Measurements from ENCODE around the gene SMOC2.

GRCh38 chr6:168608113-168608400, 167.1 kb downstream of the SMOC2 start:
- no peak for TF ChIP-seq GATA2 (IDR thresholded peaks at IDR 0.05; ENCODE audit: low read depth, low read length)
- TF ChIP-seq GATA3 (IDR thresholded peaks at IDR 0.05; ENCODE audit: low read depth, low read length): no peak

All from SH-SY5Y (cell line).